Cardiac fibroblast (primary cell): Measurements from ENCODE around the gene FAM124B.

Experiments used
- DNase-seq, 2 donors: peaks; one replicate each; pipeline versions ENCODE4 v3.0.0 to v3.0.0-alpha.2; 2010; ENCODE audit warnings: low read depth in 2 of 2
- H3K4me3 ChIP-seq, 2 donors: replicated peaks in 1 of 2; 1 replicate in 1 of 2; 2 replicates in 1 of 2; pipeline ENCODE4 v1.5.1; 2011; ENCODE audit warnings: low read depth in 2 of 2, low read length in 2 of 2, mild to moderate bottlenecking in 2 of 2, moderate library complexity in 1 of 2
- CTCF ChIP-seq: IDR thresholded peaks from one replicate; pipeline ENCODE4 v1.5.1; 2011; ENCODE audit warnings: low read depth, mild to moderate bottlenecking, low read length, inconsistent platforms

Gene FAM124B

GRCh38 chr2:224428787-224429440 lies 27.0 kb upstream of the FAM124B start:
- no peak overlapping the region for H3K4me3 ChIP-seq
- DNase-seq: no peak
- no peak for TF ChIP-seq CTCF

GRCh38 chr2:224427471-224427870 lies 25.6 kb upstream of the FAM124B start:
- no peak for DNase-seq
- H3K4me3 ChIP-seq: no peak overlapping the region
- TF ChIP-seq CTCF: no peak

GRCh38 chr2:224426656-224427055 lies 24.7 kb upstream of the FAM124B start:
- no peak for DNase-seq
- no peak for TF ChIP-seq CTCF
- no peak overlapping the region for H3K4me3 ChIP-seq

GRCh38 chr2:224421065-224421464 lies 19.2 kb upstream of the FAM124B start:
- no peak for TF ChIP-seq CTCF

GRCh38 chr2:224417947-224418346 lies 16.0 kb upstream of the FAM124B start:
- no peak for TF ChIP-seq CTCF
- DNase-seq: no peak
- no peak overlapping the region for H3K4me3 ChIP-seq

More at GRCh38 chr2:224421065-224421464, 19.2 kb upstream of the FAM124B start:
- DNase-seq: no peak
- H3K4me3 ChIP-seq: no peak overlapping the region

- no peak overlapping the region for H3K4me3 ChIP-seq
- no peak for DNase-seq
- TF ChIP-seq CTCF: no peak
These were observed 15.4 kb upstream of the FAM124B start for GRCh38 chr2:224417361-224417729.
